Transverse colon (tissue), 4 donors: ENCODE results near the gene EFCAB8.

Experiments used
- CTCF ChIP-seq, 5 experiments: fragments of 200-600 bp in 3 of 5; fragments of 450-650 bp in 2 of 5; sonication (generic) in 3 of 5; IDR thresholded peaks; 1 replicate in 2 of 5; 2 replicates in 3 of 5; pipeline ENCODE4 v1.5.1; 2016 to 2017; ENCODE audit warnings: antibody characterized with exemption in 5 of 5, inconsistent platforms in 3 of 5, mild to moderate bottlenecking in 2 of 5, moderate library complexity in 1 of 5
- POLR2A ChIP-seq: fragments of 450-650 bp; IDR thresholded peaks from one replicate; pipeline ENCODE4 v1.6.1; 2016; ENCODE audit warnings: antibody characterized with exemption, mild to moderate bottlenecking, moderate library complexity
- POLR2AphosphoS5 ChIP-seq, 3 donors: sonication (generic); formaldehyde crosslinking; IDR thresholded peaks; one replicate each; pipeline ENCODE4 v1.6.1; 2016; ENCODE audit warnings: antibody characterized with exemption in 3 of 3

GRCh38 chr20:32845786-32846185 is 12.9 kb upstream of the EFCAB8 start:
- TF ChIP-seq POLR2AphosphoS5 (IDR thresholded peaks at IDR 0.05) (no peak), CTCF (IDR thresholded peaks at IDR 0.05) (no peak), POLR2A (no peak)
